IMR-90 (cell line): ENCODE measurements around the gene GPR39. TPM values are rescaled to one million over a fixed set of nuclear protein-coding genes. Genes with fewer than 3 reads are reported as not detected.

ENCODE experiments used
- ATAC-seq: fragments of 200-7000 bp; cut with Tn5 transposase; 2 replicates; pipeline ENCODE4 v1.9.1; 2020; ENCODE audit warnings: low read depth, mild to moderate bottlenecking, moderate library complexity
- BruUV-seq: library from RNA; stranded (reverse); fragments of 400-500 nt; replicated peaks from 2 replicates; lab custom pipeline; 2021; lab: Mats Ljungman, UMichigan
- CTCF ChIA-PET: fragments of 300-600 bp; formaldehyde crosslinking; extraction: SDS; loops from one replicate; lab custom pipeline; 2021; ENCODE audit warnings: antibody characterized with exemption; lab: Yijun Ruan, JAX
- POLR2A ChIA-PET: fragments of 300-600 bp; sonication (Branson Sonifier 250); formaldehyde crosslinking; loops from one replicate; lab custom pipeline; 2022; ENCODE audit warnings: antibody characterized with exemption; ENCODE audit not compliant: unreplicated experiment; lab: Charles Lee
- DNase-seq: peaks from one replicate; pipeline ENCODE4 v3.0.0; 2013
- H2AFZ ChIP-seq: replicated peaks from 2 replicates; pipeline ENCODE3; 2013; ENCODE audit warnings: low read length, mild to moderate bottlenecking; ENCODE audit not compliant: poor library complexity
- H2AK5ac ChIP-seq: 2 replicates; pipeline ENCODE4 v1.6.1; 2013; ENCODE audit warnings: low read depth, low read length, inconsistent platforms
- H2AK9ac ChIP-seq: replicated peaks from 2 replicates; pipeline ENCODE3; 2013; ENCODE audit warnings: mild to moderate bottlenecking, low read depth, low read length, moderate library complexity; ENCODE audit not compliant: poor library complexity
- H2BK120ac ChIP-seq: 2 replicates; pipeline ENCODE4 v1.6.1; 2013; ENCODE audit warnings: low read depth, low read length, inconsistent platforms
- H2BK15ac ChIP-seq: 3 replicates; pipeline ENCODE4 v1.6.1; 2013; ENCODE audit warnings: low read depth, low read length, inconsistent platforms
- H2BK20ac ChIP-seq: 2 replicates; pipeline ENCODE4 v1.6.1; 2013; ENCODE audit warnings: low read depth, mild to moderate bottlenecking, inconsistent platforms, low read length, moderate library complexity
- H2BK5ac ChIP-seq: 2 replicates; pipeline ENCODE4 v1.6.1; 2013; ENCODE audit warnings: mild to moderate bottlenecking, low read depth, low read length, inconsistent platforms; ENCODE audit not compliant: poor library complexity, severe bottlenecking
- H3K14ac ChIP-seq: replicated peaks from 2 replicates; pipeline ENCODE4 v1.6.1; 2013; ENCODE audit warnings: low read depth, low read length, inconsistent platforms
- H3K18ac ChIP-seq: 2 replicates; pipeline ENCODE4 v1.6.1; 2013; ENCODE audit warnings: low read depth, low read length, control low read depth
- H3K23ac ChIP-seq: 2 replicates; pipeline ENCODE4 v1.6.1; 2013; ENCODE audit warnings: low read depth, low read length, inconsistent platforms
- H3K27ac ChIP-seq: 2 replicates; pipeline ENCODE4 v1.5.1; 2013; ENCODE audit warnings: mild to moderate bottlenecking, control low read depth, low read length; ENCODE audit not compliant: insufficient read depth
- H3K27me3 ChIP-seq: 2 replicates; pipeline ENCODE4 v1.6.1; 2013; ENCODE audit warnings: low read length; ENCODE audit not compliant: control insufficient read depth, insufficient read depth
- H3K36me3 ChIP-seq: 2 replicates; pipeline ENCODE4 v1.6.1; 2013; ENCODE audit warnings: low read length, mixed read lengths; ENCODE audit not compliant: control insufficient read depth, insufficient read depth
- H3K4ac ChIP-seq: 2 replicates; pipeline ENCODE4 v1.6.1; 2013; ENCODE audit warnings: low read depth, low read length, inconsistent platforms
- H3K4me1 ChIP-seq: 2 replicates; pipeline ENCODE4 v1.6.1; 2013; ENCODE audit warnings: low read length, mixed read lengths; ENCODE audit not compliant: control insufficient read depth, insufficient read depth
- H3K4me2 ChIP-seq: 2 replicates; pipeline ENCODE4 v1.6.1; 2013; ENCODE audit warnings: low read depth, mild to moderate bottlenecking, control low read depth, low read length, moderate library complexity
- H3K4me3 ChIP-seq: 2 replicates; pipeline ENCODE4 v1.5.1; 2013; ENCODE audit warnings: low read depth, mild to moderate bottlenecking, control low read depth, low read length, moderate library complexity; ENCODE audit not compliant: insufficient read depth
- H3K56ac ChIP-seq: 2 replicates; pipeline ENCODE4 v1.6.1; 2013; ENCODE audit warnings: low read length, inconsistent platforms; ENCODE audit not compliant: insufficient read depth; ENCODE audit errors: extremely low read depth
- H3K79me1 ChIP-seq, 2 experiments: 2 replicates each; pipeline ENCODE4 v1.6.1; 2013; ENCODE audit warnings: low read length in 2 of 2, inconsistent platforms in 1 of 2, low read depth in 1 of 2
- H3K9ac ChIP-seq: 2 replicates; pipeline ENCODE4 v1.6.1; 2013; ENCODE audit warnings: low read depth, low read length, control low read depth
- H3K9me1 ChIP-seq: 2 replicates; pipeline ENCODE4 v1.6.1; 2013; ENCODE audit warnings: low read length, inconsistent platforms; ENCODE audit not compliant: insufficient read depth
- H3K9me3 ChIP-seq: 2 replicates; pipeline ENCODE4 v1.6.1; 2013; ENCODE audit warnings: low read length; ENCODE audit not compliant: control insufficient read depth, insufficient read depth
- H4K20me1 ChIP-seq: 2 replicates; pipeline ENCODE4 v1.6.1; 2013; ENCODE audit warnings: low read length, inconsistent platforms; ENCODE audit not compliant: insufficient read depth
- H4K5ac ChIP-seq: 2 replicates; pipeline ENCODE4 v1.6.1; 2013; ENCODE audit warnings: mild to moderate bottlenecking, low read depth, low read length, control low read depth
- H4K8ac ChIP-seq, 2 experiments: 2 replicates each; pipeline ENCODE4 v1.6.1; 2013; ENCODE audit warnings: low read depth in 2 of 2, low read length in 2 of 2, control low read depth in 1 of 2, inconsistent platforms in 1 of 2
- H4K91ac ChIP-seq: 2 replicates; pipeline ENCODE4 v1.6.1; 2013; ENCODE audit warnings: low read depth, low read length, inconsistent platforms; ENCODE audit not compliant: insufficient read depth
- BHLHE40 ChIP-seq: fragments of 150-350 bp; IDR thresholded peaks from 2 replicates; pipeline ENCODE4 v1.6.1; 2016; ENCODE audit warnings: mild to moderate bottlenecking, low read depth, low read length
- CEBPB ChIP-seq: IDR thresholded peaks from 2 replicates; pipeline ENCODE4 v1.6.1; 2012; ENCODE audit warnings: low read depth, low read length, improper control_type of control experiment
- CHD1 ChIP-seq: IDR thresholded peaks from 2 replicates; pipeline ENCODE4 v1.6.1; 2012; ENCODE audit warnings: low read depth, low read length, improper control_type of control experiment
- FOS ChIP-seq: fragments of 150-350 bp; IDR thresholded peaks from 2 replicates; pipeline ENCODE4 v1.6.1; 2016; ENCODE audit warnings: low read depth, low read length
- MAFK ChIP-seq: IDR thresholded peaks from 2 replicates; pipeline ENCODE4 v1.6.1; 2012; ENCODE audit warnings: low read depth, low read length, improper control_type of control experiment
- MAZ ChIP-seq: IDR thresholded peaks from 2 replicates; pipeline ENCODE4 v1.6.1; 2012; ENCODE audit warnings: low read depth, mild to moderate bottlenecking, low read length, improper control_type of control experiment, moderate library complexity, borderline replicate concordance
- MXI1 ChIP-seq: IDR thresholded peaks from 2 replicates; pipeline ENCODE4 v1.6.1; 2012; ENCODE audit warnings: low read depth, mild to moderate bottlenecking, low read length, moderate library complexity, borderline replicate concordance
- POLR2A ChIP-seq: IDR thresholded peaks from 2 replicates; pipeline ENCODE4 v1.6.1; 2012; ENCODE audit warnings: mild to moderate bottlenecking, low read depth, low read length
- RAD21 ChIP-seq: IDR thresholded peaks from 2 replicates; pipeline ENCODE4 v1.6.1; 2012; ENCODE audit warnings: low read length, improper control_type of control experiment
- SMC3 ChIP-seq: fragments of 150-350 bp; IDR thresholded peaks from 2 replicates; pipeline ENCODE4 v1.6.1; 2016; ENCODE audit warnings: low read depth, mild to moderate bottlenecking, antibody characterized with exemption, low read length, moderate library complexity
- WGBS, 2 experiments: methylation state at CpG; one replicate each; pipeline versions ENCODE4 v1.1.5 to v1.1.7; 2013; ENCODE audit warnings: missing lambda C conversion rate in 2 of 2; ENCODE audit not compliant: insufficient read length in 1 of 2; ENCODE audit errors: extremely low coverage in 2 of 2; 5-methylcytosine and 5-hydroxymethylcytosine counted together
- dilution Hi-C: fragments of 300-500 bp; cut with HindIII; formaldehyde crosslinking; loops from one replicate; pipeline ENCODE4 v1.14.3; 2018; ENCODE audit warnings: low sequenced_read_pairs; ENCODE audit not compliant: unreplicated experiment
- in situ Hi-C: fragments of 300-500 bp; cut with MboI; formaldehyde crosslinking; loops from 3 replicates; pipeline ENCODE4 v1.14.3; 2019; ENCODE audit warnings: low sequenced_read_pairs, inconsistent platforms, mixed read lengths
- intact Hi-C: fragments of 100-400 bp; cut with micrococcal nuclease; formaldehyde crosslinking; loops from 2 replicates; pipeline ENCODE4 v1.10.0; 2022
- polyA plus RNA-seq, 3 experiments: library from polyadenylated mRNA; depleted of rRNA; stranded (reverse); fragments of >200 nt; gene quantifications; 2 replicates each; pipeline ENCODE4 v1.2.3, GENCODE V29; 2012; ENCODE audit warnings: low replicate concordance in 1 of 3
- total RNA-seq: library from RNA; depleted of rRNA; stranded (reverse); fragments of >200 nt; gene quantifications from 2 replicates; pipeline ENCODE4 v1.2.3, GENCODE V29; 2012
- TF ChIP-seq, protein P1 (sequence below): conservative IDR thresholded peaks from 2 replicates; pipeline ENCODE4 v1.5.1; 2012; ENCODE audit warnings: mild to moderate bottlenecking, low read depth, low read length, improper control_type of control experiment

Gene GPR39
- total and polyA plus RNA-seq, 2 of the 4 experiments (the other 2 are of a cell fraction), result 4.4 to 9.0 TPM

- no peak overlapping the region for H2BK20ac ChIP-seq
- no peak for ATAC-seq
- no peak overlapping the region for H3K4ac ChIP-seq
- POLR2A ChIA-PET, result no interaction called here
- in situ Hi-C loops, result no loop called here
- no peak overlapping the region for H2AK5ac ChIP-seq
- dilution Hi-C loops, result no loop called here
- no peaks in the 10 kb centered on the region for H3K9me1 ChIP-seq
- H3K27ac ChIP-seq, result no peak overlapping the region
- H3K36me3 ChIP-seq, result no peaks in the 10 kb centered on the region
- no peak for TF ChIP-seq FOS
- TF ChIP-seq BHLHE40, result no peak
- TF ChIP-seq MXI1, result no peak
- TF ChIP-seq CEBPB, result no peak
- TF ChIP-seq, protein P1, sequence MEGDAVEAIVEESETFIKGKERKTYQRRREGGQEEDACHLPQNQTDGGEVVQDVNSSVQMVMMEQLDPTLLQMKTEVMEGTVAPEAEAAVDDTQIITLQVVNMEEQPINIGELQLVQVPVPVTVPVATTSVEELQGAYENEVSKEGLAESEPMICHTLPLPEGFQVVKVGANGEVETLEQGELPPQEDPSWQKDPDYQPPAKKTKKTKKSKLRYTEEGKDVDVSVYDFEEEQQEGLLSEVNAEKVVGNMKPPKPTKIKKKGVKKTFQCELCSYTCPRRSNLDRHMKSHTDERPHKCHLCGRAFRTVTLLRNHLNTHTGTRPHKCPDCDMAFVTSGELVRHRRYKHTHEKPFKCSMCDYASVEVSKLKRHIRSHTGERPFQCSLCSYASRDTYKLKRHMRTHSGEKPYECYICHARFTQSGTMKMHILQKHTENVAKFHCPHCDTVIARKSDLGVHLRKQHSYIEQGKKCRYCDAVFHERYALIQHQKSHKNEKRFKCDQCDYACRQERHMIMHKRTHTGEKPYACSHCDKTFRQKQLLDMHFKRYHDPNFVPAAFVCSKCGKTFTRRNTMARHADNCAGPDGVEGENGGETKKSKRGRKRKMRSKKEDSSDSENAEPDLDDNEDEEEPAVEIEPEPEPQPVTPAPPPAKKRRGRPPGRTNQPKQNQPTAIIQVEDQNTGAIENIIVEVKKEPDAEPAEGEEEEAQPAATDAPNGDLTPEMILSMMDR, result no peak
- no peak for TF ChIP-seq CHD1
- no peak for TF ChIP-seq SMC3
- no peak for TF ChIP-seq MAFK
- TF ChIP-seq MAZ, result no peak
- TF ChIP-seq POLR2A, result no peak
- TF ChIP-seq RAD21, result no peak
- no peak overlapping the region; the same call in 2 of the 3 replicates for H2BK15ac ChIP-seq
- peaks cover 21% of the 10 kb centered on the region for H3K27me3 ChIP-seq
- no peak overlapping the region for H4K8ac ChIP-seq
- no peak overlapping the region for H3K56ac ChIP-seq
- no peak overlapping the region for H4K5ac ChIP-seq
- H4K20me1 ChIP-seq, result no peaks in the 10 kb centered on the region
- H4K91ac ChIP-seq, result no peak overlapping the region
- H2AFZ ChIP-seq, result no peak overlapping the region
- H3K79me1 ChIP-seq, result no peaks in the 10 kb centered on the region
- H3K23ac ChIP-seq, result no peak overlapping the region
- BruUV-seq, result no TSS peak
- no peak overlapping the region for H3K18ac ChIP-seq
- no peak overlapping the region for H2AK9ac ChIP-seq
- no peak overlapping the region for H3K9ac ChIP-seq
- intact Hi-C loops, result no loop called here
- H3K9me3 ChIP-seq, result no peaks in the 10 kb centered on the region
- no peaks in the 10 kb centered on the region for H3K4me1 ChIP-seq
- H3K14ac ChIP-seq, result no peak overlapping the region
- CTCF ChIA-PET, result interaction anchor here (0.6 to 0.7 kb wide), 2 partner anchors 1467 to 1742 kb away, joined by 3 read pairs; no protein-coding TSS in a partner anchor
- no peak overlapping the region for H3K4me3 ChIP-seq
- H3K4me2 ChIP-seq, result no peak overlapping the region
- H2BK5ac ChIP-seq, result no peak overlapping the region
- H2BK120ac ChIP-seq, result no peak overlapping the region
- WGBS, 2 experiments, result 80% methylated on average over 1 of the region's 2 CpGs; no CpG with 5 or more reads in 1 of the 2 experiments
- DNase-seq, result no peak
Measured at GRCh38 chr2:132611719-132612118, 195.1 kb downstream of the GPR39 start.
